T-helper 1 cell treated with Interleukin-12 subunit alpha and Interleukin-12 subunit beta and Interleukin-4 antibody, amounts not matched to agents 30 μg/mL and 1 μg/mL, for 36 hours (primary cell): ENCODE results near the gene MAPT.
"Not testable (repeated sequence)": the region's sequence is repeated elsewhere in the genome, so short reads cannot be mapped to it uniquely, and the experiment has no call there.

Source experiments
- H3K27ac Mint-ChIP-seq: one replicate; pipeline ENCODE4 v1.8.0; 2021; ENCODE audit warnings: mild to moderate bottlenecking, mixed read lengths
- H3K27me3 Mint-ChIP-seq: one replicate; pipeline ENCODE4 v1.8.0; 2021; ENCODE audit warnings: low read depth, mixed read lengths
- H3K36me3 Mint-ChIP-seq: one replicate; pipeline ENCODE4 v1.8.0; 2021; ENCODE audit warnings: low read depth, mixed read lengths
- H3K4me1 Mint-ChIP-seq: one replicate; pipeline ENCODE4 v1.8.0; 2021; ENCODE audit warnings: low read depth, mixed read lengths
- H3K4me3 Mint-ChIP-seq: one replicate; pipeline ENCODE4 v1.8.0; 2021; ENCODE audit warnings: mild to moderate bottlenecking, moderate library complexity, mixed read lengths
- H3K9me3 Mint-ChIP-seq: one replicate; pipeline ENCODE4 v1.8.0; 2021; ENCODE audit warnings: mixed read lengths

Gene MAPT

DNA sequence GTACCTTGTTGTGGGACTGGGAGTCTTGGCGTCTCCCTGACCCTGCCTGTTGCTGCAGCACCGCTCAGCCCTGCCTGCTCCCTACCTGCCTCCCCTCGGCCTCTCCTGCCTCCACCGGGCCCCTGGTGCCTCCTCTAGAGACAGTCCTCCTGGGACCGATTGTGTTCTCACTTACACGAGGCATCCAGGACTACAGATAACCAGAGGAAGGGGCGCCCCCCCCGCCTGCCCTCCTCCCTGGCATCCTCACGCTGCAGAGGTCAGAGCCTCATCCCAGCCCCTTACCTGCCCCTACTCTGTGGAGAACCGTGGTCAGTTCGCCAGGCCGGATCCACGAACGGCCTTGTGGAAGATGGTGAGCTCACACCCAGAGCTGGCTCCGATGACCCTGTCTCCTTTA is 24.8 kb downstream of the MAPT start:
- no peaks in the 10 kb centered on the region for H3K36me3 Mint-ChIP-seq
- peaks cover 5% of the 10 kb centered on the region for H3K27me3 Mint-ChIP-seq
- H3K4me1 Mint-ChIP-seq: no peaks in the 10 kb centered on the region
- no peak overlapping the region for H3K4me3 Mint-ChIP-seq
- no peak overlapping the region for H3K27ac Mint-ChIP-seq
- no peaks in the 10 kb centered on the region for H3K9me3 Mint-ChIP-seq

DNA sequence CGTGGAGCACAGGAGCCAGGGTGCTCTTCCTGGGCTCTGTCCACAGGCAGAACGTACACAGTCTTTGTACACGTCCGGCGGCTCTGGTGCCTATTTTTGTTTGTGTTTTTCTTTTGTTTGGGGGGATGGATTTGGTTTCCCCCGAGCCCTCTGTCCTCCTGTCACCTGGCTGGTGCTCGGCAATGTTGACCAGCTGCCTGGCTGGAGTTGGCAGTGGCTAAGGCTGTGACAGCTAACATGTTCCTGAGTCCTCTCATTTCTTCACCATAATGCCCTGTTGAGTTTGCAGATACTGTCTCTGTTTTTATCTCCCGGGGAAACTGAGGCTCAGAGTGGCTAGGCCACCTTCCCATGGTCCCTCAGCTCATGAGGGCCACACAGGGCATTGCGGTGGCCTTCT is 25.7 kb downstream of the MAPT start:
- peaks cover 9% of the 10 kb centered on the region for H3K27me3 Mint-ChIP-seq
- H3K36me3 Mint-ChIP-seq: no peaks in the 10 kb centered on the region
- no peak overlapping the region for H3K4me3 Mint-ChIP-seq
- H3K27ac Mint-ChIP-seq: no peak overlapping the region
- no peaks in the 10 kb centered on the region for H3K9me3 Mint-ChIP-seq
- no peaks in the 10 kb centered on the region for H3K4me1 Mint-ChIP-seq

DNA sequence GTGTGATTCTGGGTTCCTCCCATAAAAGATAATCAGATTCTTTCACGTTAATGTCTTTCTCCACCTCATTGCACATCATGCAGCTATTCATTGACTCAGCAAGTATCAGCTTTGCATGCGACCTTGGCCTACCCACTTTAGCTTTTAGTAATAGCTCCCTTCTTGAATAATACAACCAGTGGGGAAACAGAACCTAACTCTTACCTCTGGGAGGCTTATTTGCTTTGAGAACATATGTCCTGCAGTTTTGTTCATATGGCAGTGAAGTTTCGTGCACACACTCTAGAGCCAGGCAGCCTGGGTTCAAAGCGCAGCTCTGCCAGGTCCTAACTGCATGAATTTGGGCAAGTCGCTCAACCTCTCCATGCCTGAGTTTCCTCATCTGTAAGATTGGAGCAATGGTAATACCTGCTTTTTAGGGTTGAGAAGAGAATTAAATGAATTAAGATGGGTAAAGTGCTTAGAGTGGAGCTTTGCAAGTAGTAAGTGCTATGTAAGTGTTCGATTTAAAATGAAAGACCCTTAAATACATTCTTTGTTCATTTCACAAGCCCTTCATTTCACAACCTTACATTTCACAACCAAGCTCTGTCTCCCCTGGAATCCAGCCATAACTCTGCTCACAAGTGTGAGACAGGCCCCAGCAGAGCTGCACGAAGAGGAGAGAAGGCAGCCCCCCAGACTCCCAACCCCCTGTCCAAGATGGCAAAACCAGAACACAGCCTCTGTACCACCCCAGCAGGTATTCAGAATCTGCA is 29.3 kb downstream of the MAPT start:
- H3K27me3 Mint-ChIP-seq: peaks cover 16% of the 10 kb centered on the region
- H3K36me3 Mint-ChIP-seq: no peaks in the 10 kb centered on the region
- no peak overlapping the region for H3K27ac Mint-ChIP-seq
- no peaks in the 10 kb centered on the region for H3K9me3 Mint-ChIP-seq
- no peaks in the 10 kb centered on the region for H3K4me1 Mint-ChIP-seq
- no peak overlapping the region for H3K4me3 Mint-ChIP-seq

DNA sequence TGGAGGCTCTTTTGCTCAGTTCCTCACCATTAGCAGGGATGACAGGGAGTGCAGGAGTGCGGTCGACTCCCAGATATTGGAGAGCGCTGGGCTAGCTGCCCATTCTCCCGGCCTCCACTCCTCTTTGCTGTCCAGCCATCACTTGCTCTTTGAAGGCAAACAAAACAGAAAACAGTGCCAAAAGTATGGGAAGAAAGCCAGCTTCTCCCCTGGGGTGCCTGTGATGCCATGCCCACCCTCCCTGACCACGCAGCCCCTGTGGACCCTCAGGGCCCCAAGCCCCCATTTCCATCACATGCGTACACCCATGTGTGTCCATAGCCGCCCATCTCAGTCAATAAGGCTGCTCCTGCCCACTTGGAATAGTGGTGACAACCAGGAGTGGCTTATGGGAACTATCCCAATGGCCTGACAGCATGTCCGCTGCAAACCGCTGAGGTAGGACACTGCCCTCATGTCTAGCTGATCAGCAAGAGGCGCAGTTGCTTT is 30.0 kb downstream of the MAPT start:
- no peak overlapping the region for H3K27ac Mint-ChIP-seq
- H3K36me3 Mint-ChIP-seq: no peaks in the 10 kb centered on the region
- H3K9me3 Mint-ChIP-seq: no peaks in the 10 kb centered on the region
- no peak overlapping the region for H3K4me3 Mint-ChIP-seq
- H3K4me1 Mint-ChIP-seq: no peaks in the 10 kb centered on the region
- H3K27me3 Mint-ChIP-seq: peaks cover 16% of the 10 kb centered on the region

DNA sequence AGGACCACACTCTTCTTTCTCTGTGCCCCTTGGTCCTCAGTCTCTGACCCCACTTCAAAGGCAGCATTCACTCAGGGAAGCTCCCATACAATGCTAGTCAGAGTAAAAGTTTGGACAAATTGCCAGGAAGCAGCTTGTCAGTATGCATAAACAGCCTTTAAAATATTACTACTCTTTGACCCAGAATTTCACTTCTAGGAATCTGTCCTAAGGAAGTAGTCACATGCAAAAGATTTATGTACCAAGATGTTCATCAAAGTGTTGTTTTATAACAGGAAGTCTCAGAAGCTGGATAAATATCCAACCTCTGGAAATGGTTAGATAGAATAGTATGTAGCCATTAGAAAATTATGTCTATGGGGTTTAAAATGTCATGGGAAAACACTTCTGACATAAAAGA is 31.0 kb downstream of the MAPT start:
- Mint-ChIP-seq H3K36me3 (no peaks in the 10 kb centered on the region), H3K4me3 (no peak overlapping the region)

DNA sequence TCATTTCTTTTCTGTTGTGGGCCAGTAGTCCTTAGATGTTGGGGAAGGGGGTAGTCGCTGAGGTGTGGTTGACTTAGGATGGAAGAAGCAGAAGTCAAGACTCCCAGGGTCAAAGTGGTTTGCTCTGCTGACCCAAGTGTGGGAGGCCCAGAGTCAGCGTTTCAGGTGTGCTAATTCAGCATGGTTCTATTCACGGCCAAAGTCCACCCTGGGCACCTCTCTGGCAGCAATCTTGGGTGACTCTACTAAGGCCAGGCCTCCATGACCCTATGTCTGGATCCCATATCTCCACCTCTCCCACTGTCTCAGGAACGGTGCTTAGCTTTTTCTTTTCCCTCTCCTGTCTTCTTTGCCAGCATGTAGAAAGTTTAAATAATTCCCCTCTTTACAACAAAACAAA is 32.9 kb downstream of the MAPT start:
- H3K27ac Mint-ChIP-seq: no peak overlapping the region
- no peaks in the 10 kb centered on the region for H3K4me1 Mint-ChIP-seq
- no peaks in the 10 kb centered on the region for H3K9me3 Mint-ChIP-seq
- no peaks in the 10 kb centered on the region for H3K36me3 Mint-ChIP-seq
- peaks cover 22% of the 10 kb centered on the region for H3K27me3 Mint-ChIP-seq
- H3K4me3 Mint-ChIP-seq: no peak overlapping the region

More for the DNA sequence above, 31.0 kb downstream of the MAPT start:
- Mint-ChIP-seq H3K9me3 (no peaks in the 10 kb centered on the region), H3K27ac (peak overlapping the region; percentile 5), H3K4me1 (no peaks in the 10 kb centered on the region), H3K27me3 (peaks cover 16% of the 10 kb centered on the region)

DNA sequence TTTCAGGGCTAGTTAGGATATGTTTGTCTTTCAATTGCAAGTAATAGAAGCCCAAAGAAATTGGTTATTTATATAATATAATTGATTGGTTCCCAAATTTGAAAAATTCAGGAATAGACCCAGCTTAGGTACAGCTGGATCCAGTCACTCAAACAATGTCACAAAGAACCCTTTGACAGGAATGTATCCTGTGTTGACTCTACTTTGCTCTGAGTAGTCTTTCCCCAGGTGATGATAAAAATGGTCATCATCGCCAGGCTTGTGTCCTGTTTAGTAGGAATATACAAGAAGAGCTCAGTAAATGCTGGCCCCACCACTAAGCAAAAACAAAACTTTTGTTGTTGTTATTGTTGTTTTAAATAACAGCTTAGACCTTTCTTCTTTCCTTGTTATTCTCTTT is 35.0 kb downstream of the MAPT start:
- no peaks in the 10 kb centered on the region for H3K4me1 Mint-ChIP-seq
- H3K27me3 Mint-ChIP-seq: peaks cover 22% of the 10 kb centered on the region
- H3K36me3 Mint-ChIP-seq: no peaks in the 10 kb centered on the region
- no peak overlapping the region for H3K4me3 Mint-ChIP-seq
- no peaks in the 10 kb centered on the region for H3K9me3 Mint-ChIP-seq
- H3K27ac Mint-ChIP-seq: no peak overlapping the region

DNA sequence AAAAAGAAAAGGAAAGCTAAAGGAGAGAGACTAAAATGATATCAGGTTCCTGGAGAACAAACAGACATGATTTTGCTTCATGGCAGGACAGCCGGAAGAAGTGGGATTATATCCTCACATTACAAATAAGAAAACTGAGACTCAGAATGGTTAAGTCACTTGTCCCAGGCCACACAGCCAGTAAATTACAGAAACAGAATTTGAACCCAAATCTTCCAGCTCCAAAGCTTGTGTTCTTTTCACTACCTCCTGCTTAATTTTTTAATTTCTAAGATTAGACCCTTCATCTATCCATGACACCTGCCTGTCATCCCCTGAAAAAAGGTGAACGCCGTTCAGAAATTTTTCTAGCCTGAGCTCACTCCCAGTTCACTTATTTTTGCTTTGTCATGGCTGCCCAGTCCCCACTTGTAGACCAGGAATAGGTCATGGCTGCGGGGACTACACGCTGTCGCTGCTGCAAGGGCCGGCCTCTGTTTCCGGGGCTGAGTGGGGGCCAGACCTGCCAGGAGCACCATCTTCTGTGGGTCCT is 36.1 kb downstream of the MAPT start:
- no peaks in the 10 kb centered on the region for H3K4me1 Mint-ChIP-seq
- peaks cover 14% of the 10 kb centered on the region for H3K27me3 Mint-ChIP-seq
- H3K9me3 Mint-ChIP-seq: no peaks in the 10 kb centered on the region
- H3K27ac Mint-ChIP-seq: no peak overlapping the region
- H3K36me3 Mint-ChIP-seq: no peaks in the 10 kb centered on the region
- no peak overlapping the region for H3K4me3 Mint-ChIP-seq

DNA sequence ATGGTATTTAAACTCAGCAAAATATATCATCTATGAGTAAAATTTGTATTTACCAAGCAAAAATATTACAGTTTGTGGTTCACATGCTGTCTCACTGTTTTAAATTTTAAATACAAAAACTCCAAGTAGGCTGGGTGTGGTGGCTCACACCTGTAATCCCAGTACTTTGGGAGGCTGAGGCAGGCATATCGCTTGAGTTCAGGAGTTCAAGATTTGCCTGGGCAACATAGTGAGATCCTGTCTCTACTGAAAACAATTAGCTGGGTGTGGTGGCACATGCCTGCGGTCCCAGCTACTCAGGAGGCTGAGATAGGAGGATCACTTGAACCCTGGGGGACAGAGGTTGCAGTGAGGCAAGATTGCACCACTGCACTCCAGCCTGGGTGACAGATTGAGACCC is 37.3 kb downstream of the MAPT start:
- Mint-ChIP-seq H3K27ac (no peak overlapping the region), H3K36me3 (no peaks in the 10 kb centered on the region), H3K4me3 (no peak overlapping the region), H3K4me1 (no peaks in the 10 kb centered on the region), H3K27me3 (peaks cover 16% of the 10 kb centered on the region), H3K9me3 (no peaks in the 10 kb centered on the region)

DNA sequence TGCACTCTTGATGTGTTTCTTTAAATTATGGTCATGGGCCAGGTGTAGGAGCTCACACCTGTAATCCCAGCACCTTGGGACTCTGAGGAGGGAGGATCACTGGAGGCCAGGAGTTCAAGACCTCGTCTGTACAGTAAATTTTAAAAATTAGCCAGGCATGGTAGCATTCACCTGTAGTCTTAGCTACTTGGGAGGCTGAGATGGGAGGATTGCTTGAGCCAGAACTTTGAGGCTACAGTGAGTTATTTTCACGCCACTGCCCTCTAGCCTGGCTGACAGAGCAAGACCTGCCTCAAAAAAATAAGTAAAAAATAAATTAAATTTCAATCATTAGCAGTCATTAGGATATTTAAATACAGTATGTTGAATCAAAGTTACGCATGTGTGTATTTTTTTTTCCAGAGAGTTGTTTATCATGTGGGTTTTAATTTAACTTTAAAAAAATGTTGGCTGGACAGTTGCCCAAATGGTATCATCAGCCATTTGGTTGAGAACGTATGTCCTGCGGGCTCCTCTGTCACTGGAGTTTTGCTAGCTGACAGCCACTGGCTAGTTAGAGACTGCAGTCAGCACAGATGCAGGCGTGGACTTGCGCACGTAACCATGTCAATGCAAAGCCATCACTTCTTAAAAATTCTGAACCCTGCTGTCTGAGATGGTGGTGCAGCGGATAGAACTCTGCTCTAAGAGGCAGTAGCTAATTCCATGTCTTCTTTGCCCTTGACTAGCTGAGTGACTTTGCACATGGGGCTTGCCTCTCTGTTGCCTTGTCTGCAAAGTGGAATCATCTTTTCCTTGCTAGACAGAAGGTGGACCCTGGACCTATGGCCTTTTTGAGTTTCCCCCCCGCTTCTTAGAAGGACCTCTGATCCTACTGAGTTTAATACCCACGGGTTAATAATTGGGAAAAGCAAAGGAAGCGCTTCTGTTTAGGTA is 40.0 kb downstream of the MAPT start:
- Mint-ChIP-seq H3K4me1 (no peaks in the 10 kb centered on the region), H3K27ac (no peak overlapping the region), H3K9me3 (no peaks in the 10 kb centered on the region), H3K27me3 (peaks cover 19% of the 10 kb centered on the region), H3K36me3 (no peaks in the 10 kb centered on the region), H3K4me3 (no peak overlapping the region)

DNA sequence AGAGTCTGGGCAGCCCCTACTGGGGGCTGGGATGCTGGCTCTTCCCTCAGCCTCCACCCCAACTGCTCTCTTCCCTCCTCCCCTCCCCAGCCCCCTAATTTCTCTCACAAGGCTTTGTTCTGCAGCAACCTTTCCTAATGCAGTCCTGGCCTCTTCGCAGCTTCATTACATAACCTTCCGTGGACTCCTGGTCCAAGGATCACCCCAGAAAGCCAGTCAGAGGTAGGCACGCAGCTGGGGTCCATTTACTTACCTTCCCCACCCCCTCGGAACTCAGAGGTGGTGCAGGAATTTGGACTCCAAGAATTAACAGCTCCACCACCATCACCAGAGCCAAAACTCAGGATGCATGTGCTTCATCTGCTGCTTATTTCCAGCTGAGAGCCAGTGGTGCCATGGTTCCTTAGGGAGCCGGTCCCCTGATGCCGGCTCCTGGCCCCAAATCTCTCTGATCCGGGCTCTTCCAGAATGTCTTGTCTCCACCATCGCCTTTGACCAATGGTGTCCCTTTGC is 40.9 kb downstream of the MAPT start:
- Mint-ChIP-seq H3K9me3 (no peaks in the 10 kb centered on the region), H3K36me3 (no peaks in the 10 kb centered on the region), H3K4me1 (no peaks in the 10 kb centered on the region), H3K27ac (no peak overlapping the region), H3K27me3 (peaks cover 26% of the 10 kb centered on the region), H3K4me3 (no peak overlapping the region)

DNA sequence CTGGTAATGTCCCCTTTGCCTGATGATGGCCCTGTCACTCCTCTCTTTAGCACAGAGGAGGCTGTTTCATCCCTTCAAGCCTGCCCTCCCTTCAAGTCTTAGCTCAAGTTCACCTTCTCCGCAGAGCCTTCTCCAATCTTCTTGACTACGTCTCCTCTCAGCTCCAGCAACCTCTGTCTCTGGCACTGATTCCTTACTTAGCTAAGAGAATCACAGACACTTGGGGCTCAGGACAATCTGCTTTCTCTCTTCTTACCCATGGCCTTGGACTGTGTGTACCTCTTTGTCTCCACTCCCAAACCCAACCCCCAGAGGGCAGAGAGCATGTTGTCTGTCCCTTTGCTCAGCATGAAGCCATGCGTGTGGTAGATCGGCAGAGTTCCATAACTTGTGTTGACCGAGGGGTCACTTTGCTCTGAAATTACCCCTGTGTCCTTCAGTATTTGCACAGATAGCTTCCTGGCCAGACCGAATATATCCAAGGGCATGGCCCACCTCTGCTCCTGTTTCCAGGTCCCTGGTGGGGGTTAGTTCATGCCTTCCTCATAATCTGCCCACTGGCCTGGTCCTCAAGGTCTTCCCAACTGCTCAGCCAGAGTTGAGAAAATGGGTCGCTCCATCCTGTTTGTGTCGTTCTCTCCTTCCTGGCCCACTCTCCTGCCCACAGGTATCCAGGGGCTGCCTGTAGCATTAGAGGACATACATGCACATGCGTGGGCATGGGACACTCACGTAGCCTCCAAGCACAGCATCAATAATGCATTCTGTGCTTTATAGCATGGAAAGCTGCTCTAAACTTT is 41.6 kb downstream of the MAPT start:
- H3K27me3 Mint-ChIP-seq: peaks cover 25% of the 10 kb centered on the region
- H3K4me3 Mint-ChIP-seq: no peak overlapping the region
- no peak overlapping the region for H3K27ac Mint-ChIP-seq

DNA sequence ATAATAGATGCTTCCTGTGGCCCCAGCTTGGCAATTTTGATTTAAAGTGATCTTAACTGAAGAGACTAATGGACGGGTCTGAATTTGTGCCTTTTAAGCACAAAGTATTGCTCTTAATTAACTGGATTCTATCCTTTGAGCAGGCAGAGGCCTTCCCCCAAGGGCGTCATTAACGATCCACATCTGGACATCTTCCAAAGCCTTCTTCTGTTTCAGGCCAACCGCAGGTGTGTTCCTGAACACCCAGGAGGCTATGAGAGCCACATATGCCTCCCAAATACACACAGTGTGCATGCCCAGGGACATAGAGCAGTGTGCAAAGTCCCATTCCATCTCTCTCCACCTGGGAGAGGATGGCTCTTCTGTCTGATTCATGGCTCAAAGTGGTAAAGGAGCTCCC is 42.3 kb downstream of the MAPT start:
- Mint-ChIP-seq H3K27me3 (peaks cover 25% of the 10 kb centered on the region), H3K9me3 (no peaks in the 10 kb centered on the region), H3K36me3 (no peaks in the 10 kb centered on the region), H3K4me3 (no peak overlapping the region), H3K4me1 (no peaks in the 10 kb centered on the region), H3K27ac (no peak overlapping the region)

More for the DNA sequence above, 41.6 kb downstream of the MAPT start:
- Mint-ChIP-seq H3K4me1 (no peaks in the 10 kb centered on the region), H3K9me3 (no peaks in the 10 kb centered on the region), H3K36me3 (no peaks in the 10 kb centered on the region)

DNA sequence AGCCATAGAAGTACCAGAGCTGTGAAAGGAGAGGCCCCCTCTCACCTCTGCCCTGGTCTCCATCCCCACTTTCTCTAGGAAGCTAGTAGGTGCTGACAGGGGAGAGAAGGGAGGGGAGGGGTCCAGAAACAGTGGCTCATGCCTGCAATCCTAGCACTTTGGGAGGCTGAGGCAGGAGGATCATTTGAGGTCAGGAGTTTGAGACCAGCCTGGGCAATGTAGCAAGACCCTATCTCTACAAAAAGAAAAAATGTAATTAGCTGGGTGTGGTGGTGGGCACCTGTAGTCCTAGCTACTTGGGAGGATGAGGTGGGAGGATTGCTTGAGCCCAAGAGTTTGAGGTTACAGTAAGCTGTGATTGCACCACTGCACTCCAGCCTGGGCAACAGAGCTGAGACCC is 42.8 kb downstream of the MAPT start:
- peaks cover 27% of the 10 kb centered on the region for H3K27me3 Mint-ChIP-seq
- not testable (repeated sequence) for H3K9me3 Mint-ChIP-seq, H3K27ac Mint-ChIP-seq, H3K4me1 Mint-ChIP-seq, H3K36me3 Mint-ChIP-seq, H3K4me3 Mint-ChIP-seq
